ENCODE measurements around the gene CIT. TPM values are rescaled to one million over a fixed set of nuclear protein-coding genes. Genes with fewer than 3 reads are reported as not detected.

CIT gene
- total RNA-seq, 1 experiment from 2014 or later = 58.9 TPM

GRCh38 chr12:119781804-119782203, 95.3 kb downstream of the CIT start:
- H3F3A ChIP-seq (ENCODE audit: low read length, unreplicated experiment) = no peaks in the 10 kb centered on the region
- H3K4me2 ChIP-seq (ENCODE audit: low read length) = no peak overlapping the region
- H3K4me3 ChIP-seq (ENCODE audit: low read length) = no peak overlapping the region
- no peaks in the 10 kb centered on the region for H4K20me1 ChIP-seq (ENCODE audit: low read length)
- ChIA-PET CTCF (interaction anchor here (1.4 to 1.5 kb wide), 2 partner anchors 87 to 114 kb away, joined by 5 to 9 read pairs; partner anchors contain the start of gene PRKAB1), POLR2A (ENCODE audit: unreplicated experiment) (no interaction called here)
- H3K79me2 ChIP-seq (ENCODE audit: low read length) = no peaks in the 10 kb centered on the region
- TF ChIP-seq EZH2 (IDR thresholded peaks at IDR 0.05; ENCODE audit: low read length, unreplicated experiment) (no peak), EZH2phosphoT487 (IDR thresholded peaks at IDR 0.05; ENCODE audit: borderline replicate concordance, low read length) (no peak), CTCF (conservative IDR thresholded peaks at IDR 0.05; ENCODE audit: low read depth, low read length) (no peak)
- no peaks in the 10 kb centered on the region for H3K9me3 ChIP-seq (ENCODE audit: low read length)
- ATAC-seq (no peak), DNase-seq (no peak)
- H3K4me1 ChIP-seq (ENCODE audit: insufficient read depth, low read length) = peaks cover 4% of the 10 kb centered on the region; the same call in 1 of the 2 replicates
- H3K9ac ChIP-seq (ENCODE audit: low read length) = no peak overlapping the region
- H3K9me2 ChIP-seq (replicated peaks; ENCODE audit: low read length) = no peaks in the 10 kb centered on the region
- H3K27me3 ChIP-seq (ENCODE audit: low read length) = no peaks in the 10 kb centered on the region
- no peak overlapping the region for H2AFZ ChIP-seq (ENCODE audit: low read length)
- intact Hi-C loops (cut with micrococcal nuclease) = loop anchor here (2.0 kb wide), 3 partner anchors 65 to 157 kb away; no protein-coding TSS in a partner anchor
- no TSS peak for BruUV-seq (replicated peaks)
- peaks cover 38% of the 10 kb centered on the region; the same call in 1 of the 2 replicates for H3K36me3 ChIP-seq (ENCODE audit: low read depth, low read length)
- H3K27ac ChIP-seq (ENCODE audit: low read length) = no peak overlapping the region

DNA sequence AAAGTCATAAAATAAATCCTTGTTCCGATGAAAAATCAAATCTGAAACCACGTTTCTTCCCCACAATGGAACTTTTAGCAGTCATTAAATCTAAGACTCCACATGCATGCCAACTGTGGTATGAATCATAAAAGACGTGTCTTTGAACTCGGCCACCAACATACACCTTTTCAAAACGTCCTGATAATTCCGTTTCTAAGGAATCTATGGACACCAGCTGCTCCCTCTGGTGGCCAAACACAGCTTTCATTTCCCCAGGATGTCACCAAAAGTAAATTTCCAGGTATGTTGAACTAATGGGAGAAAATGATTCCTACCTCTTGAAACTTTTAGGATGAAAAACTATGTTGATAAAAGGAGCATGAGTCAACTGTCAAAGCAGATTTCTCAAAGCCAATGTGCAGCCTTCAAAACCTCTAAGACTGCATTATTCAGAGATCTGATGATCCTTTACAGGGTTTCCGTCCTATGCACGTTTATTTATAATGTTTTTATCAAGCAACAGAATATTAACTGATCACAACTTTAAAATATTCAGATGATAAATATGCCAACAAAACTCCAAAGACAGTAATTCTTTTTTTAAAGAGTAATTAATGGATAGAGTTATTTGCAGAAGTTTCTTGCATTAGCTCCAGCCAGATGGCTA, 96.2 kb downstream of the CIT start:
- intact Hi-C loops (cut with micrococcal nuclease) = loop anchor here (1.0 to 2.0 kb wide), 6 partner anchors 64 to 158 kb away; no protein-coding TSS in a partner anchor
- ChIA-PET CTCF (interaction anchor here (0.7 to 1.7 kb wide), 10 partner anchors 8 to 129 kb away, joined by 3 to 9 read pairs (median 4); partner anchors contain the start of gene PRKAB1), POLR2A (ENCODE audit: unreplicated experiment) (interaction anchor here (0.6 kb wide), 1 partner anchor 450 kb away, joined by 3 read pairs; no protein-coding TSS in a partner anchor)
- ATAC-seq (peak; percentile 96), DNase-seq (peak; percentile 91)
- Histone ChIP-seq H3K79me2 (ENCODE audit: low read length) (no peaks in the 10 kb centered on the region), H3K4me3 (ENCODE audit: low read length) (no peak overlapping the region), H3K9me3 (ENCODE audit: low read length) (no peaks in the 10 kb centered on the region), H3K9ac (ENCODE audit: low read length) (no peak overlapping the region), H3F3A (ENCODE audit: low read length, unreplicated experiment) (no peaks in the 10 kb centered on the region), H3K4me2 (ENCODE audit: low read length) (peak overlapping the region; percentile 49), H3K27me3 (ENCODE audit: low read length) (no peaks in the 10 kb centered on the region), H4K20me1 (ENCODE audit: low read length) (no peaks in the 10 kb centered on the region), H2AFZ (ENCODE audit: low read length) (peak overlapping the region; percentile 31), H3K4me1 (ENCODE audit: insufficient read depth, low read length) (peaks cover 4% of the 10 kb centered on the region; the same call in 1 of the 2 replicates), H3K9me2 (replicated peaks; ENCODE audit: low read length) (no peaks in the 10 kb centered on the region), H3K36me3 (ENCODE audit: low read depth, low read length) (peaks cover 46% of the 10 kb centered on the region; the same call in 1 of the 2 replicates), H3K27ac (ENCODE audit: low read length) (peak overlapping the region; percentile 13; the same call in 1 of the 2 replicates)
- no TSS peak for BruUV-seq (replicated peaks)
- TF ChIP-seq EZH2 (IDR thresholded peaks at IDR 0.05; ENCODE audit: low read length, unreplicated experiment) (no peak), CTCF (conservative IDR thresholded peaks at IDR 0.05; ENCODE audit: low read depth, low read length) (peak; percentile 99), EZH2phosphoT487 (IDR thresholded peaks at IDR 0.05; ENCODE audit: borderline replicate concordance, low read length) (no peak)
